LNCaP clone FGC (cell line): ENCODE data around the gene SLC25A36.

Source experiments
- DNase-seq: peaks from one replicate; pipeline ENCODE4 v3.0.0-alpha.2; 2011; ENCODE audit warnings: low read depth
- H3K4me3 ChIP-seq: 2 replicates; pipeline ENCODE4 v1.5.1; 2011; ENCODE audit warnings: mild to moderate bottlenecking, low read depth, low read length, control low read depth
- TF ChIP-seq, protein P1 (sequence below): IDR thresholded peaks from 2 replicates; pipeline ENCODE4 v1.5.1; 2012; ENCODE audit warnings: mild to moderate bottlenecking; ENCODE audit not compliant: control insufficient read depth, insufficient read depth; ENCODE audit errors: extremely low read depth

Gene SLC25A36

GRCh38 chr3:140916603-140917002, 25.0 kb upstream of the SLC25A36 start:
- TF ChIP-seq, protein P1, sequence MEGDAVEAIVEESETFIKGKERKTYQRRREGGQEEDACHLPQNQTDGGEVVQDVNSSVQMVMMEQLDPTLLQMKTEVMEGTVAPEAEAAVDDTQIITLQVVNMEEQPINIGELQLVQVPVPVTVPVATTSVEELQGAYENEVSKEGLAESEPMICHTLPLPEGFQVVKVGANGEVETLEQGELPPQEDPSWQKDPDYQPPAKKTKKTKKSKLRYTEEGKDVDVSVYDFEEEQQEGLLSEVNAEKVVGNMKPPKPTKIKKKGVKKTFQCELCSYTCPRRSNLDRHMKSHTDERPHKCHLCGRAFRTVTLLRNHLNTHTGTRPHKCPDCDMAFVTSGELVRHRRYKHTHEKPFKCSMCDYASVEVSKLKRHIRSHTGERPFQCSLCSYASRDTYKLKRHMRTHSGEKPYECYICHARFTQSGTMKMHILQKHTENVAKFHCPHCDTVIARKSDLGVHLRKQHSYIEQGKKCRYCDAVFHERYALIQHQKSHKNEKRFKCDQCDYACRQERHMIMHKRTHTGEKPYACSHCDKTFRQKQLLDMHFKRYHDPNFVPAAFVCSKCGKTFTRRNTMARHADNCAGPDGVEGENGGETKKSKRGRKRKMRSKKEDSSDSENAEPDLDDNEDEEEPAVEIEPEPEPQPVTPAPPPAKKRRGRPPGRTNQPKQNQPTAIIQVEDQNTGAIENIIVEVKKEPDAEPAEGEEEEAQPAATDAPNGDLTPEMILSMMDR, result no peak
- no peak overlapping the region for H3K4me3 ChIP-seq
- DNase-seq, result no peak

DNA sequence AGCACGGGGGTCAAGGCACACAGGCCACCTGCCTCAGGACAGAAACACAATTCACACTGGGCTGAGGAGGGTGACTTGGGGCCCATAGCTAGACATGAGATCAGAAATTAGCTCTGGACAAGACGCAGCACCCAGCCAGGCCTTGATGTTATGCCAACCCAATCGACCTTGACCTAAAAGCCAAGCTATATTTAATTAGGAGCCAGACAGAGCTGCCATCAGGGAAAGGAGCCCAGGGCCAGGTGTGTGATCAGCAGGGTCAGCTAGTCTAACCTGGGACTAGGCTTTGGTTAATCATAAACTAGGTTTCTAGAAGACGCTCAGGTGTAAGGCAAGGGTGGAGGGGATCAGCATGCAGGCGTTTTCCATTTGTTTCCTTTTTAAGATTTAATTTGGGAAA, 23.9 kb upstream of the SLC25A36 start:
- TF ChIP-seq, protein P1, result no peak
- DNase-seq, result no peak
- no peak overlapping the region for H3K4me3 ChIP-seq

- no peak for DNase-seq
- H3K4me3 ChIP-seq, result no peak overlapping the region
- TF ChIP-seq, protein P1, result no peak
Measured at GRCh38 chr3:140920029-140920428, 21.6 kb upstream of the SLC25A36 start.

DNA sequence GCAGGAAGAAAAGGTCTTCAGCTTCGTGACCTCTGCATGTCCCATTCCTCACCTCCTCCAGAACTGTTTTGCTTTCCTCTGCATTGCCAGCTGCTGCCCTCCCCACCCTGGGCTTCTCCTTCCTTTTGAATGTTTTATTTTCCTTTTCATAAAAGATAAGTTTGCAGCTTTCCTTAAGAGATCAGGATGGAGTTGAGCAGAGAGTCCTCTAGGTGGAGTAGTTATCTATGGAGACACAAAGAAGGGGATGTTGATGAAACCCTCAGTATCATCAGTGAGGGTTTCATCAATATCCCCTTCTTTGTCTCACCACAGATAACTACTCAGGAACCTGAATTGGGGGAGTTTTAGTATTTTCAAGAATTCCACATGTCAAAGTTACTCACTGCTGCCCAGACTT, 19.0 kb upstream of the SLC25A36 start:
- no peak for DNase-seq
- no peak overlapping the region for H3K4me3 ChIP-seq
- TF ChIP-seq, protein P1, result peak; percentile 49

DNA sequence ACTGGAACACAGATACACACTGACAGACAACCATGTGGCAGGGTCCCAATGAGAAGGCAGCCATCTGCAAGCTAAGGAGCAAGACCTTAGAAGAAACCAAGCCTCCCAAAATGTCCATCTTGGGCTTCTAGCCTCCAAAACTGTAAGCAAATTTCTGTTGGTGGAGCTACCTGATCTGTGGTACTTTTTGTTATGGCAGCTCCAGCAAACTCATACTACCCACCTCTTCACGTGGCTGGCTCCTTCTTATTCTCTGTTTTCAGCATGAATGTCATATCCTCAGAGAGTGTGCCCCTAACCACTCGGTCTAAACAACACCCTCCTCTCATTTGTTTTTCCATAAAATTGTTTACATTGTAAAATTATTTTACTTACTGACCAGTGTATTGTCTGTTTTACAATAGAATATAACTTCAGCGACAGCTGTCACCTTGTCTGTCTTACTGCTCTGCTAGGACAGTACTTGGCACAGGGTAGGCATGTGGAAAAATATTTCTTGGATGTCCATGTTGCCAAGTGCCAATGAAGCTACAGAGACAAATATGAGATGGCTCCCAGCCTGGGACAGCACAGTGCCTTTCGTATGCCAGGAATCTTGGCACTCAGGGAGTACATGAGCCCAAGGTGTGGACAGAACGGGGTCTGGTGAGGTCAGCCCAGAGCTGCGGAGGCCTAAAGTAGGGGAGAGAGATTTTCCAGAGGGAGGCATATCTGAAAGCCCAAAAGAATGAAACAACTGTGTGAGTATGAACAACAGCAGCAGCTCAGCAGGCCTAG, 17.4 kb upstream of the SLC25A36 start:
- TF ChIP-seq, protein P1, result no peak
- DNase-seq, result peak; percentile 92
- H3K4me3 ChIP-seq, result no peak overlapping the region

GRCh38 chr3:140927279-140928069, 14.2 kb upstream of the SLC25A36 start:
- no peak for DNase-seq
- no peak overlapping the region for H3K4me3 ChIP-seq
- TF ChIP-seq, protein P1, result no peak
